NT2/D1 (cell line): ENCODE results near the gene RALGPS1.

ENCODE experiments used
- DNase-seq: peaks from one replicate; pipeline ENCODE4 v3.0.0-alpha.2; 2011; ENCODE audit warnings: low read depth, low spot score
- H3K27me3 ChIP-seq: 2 replicates; pipeline ENCODE4 v1.6.0; 2011; ENCODE audit warnings: mild to moderate bottlenecking; ENCODE audit not compliant: insufficient read length, insufficient read depth
- H3K36me3 ChIP-seq: 2 replicates; pipeline ENCODE4 v1.6.1; 2011; ENCODE audit warnings: mild to moderate bottlenecking, low read length, mixed read lengths; ENCODE audit not compliant: insufficient read depth, insufficient read length
- H3K4me1 ChIP-seq: 2 replicates; pipeline ENCODE4 v1.5.1; 2011; ENCODE audit not compliant: insufficient read depth, insufficient read length
- H3K4me3 ChIP-seq: 2 replicates; pipeline ENCODE4 v1.5.1; 2011; ENCODE audit warnings: low read depth; ENCODE audit not compliant: insufficient read length
- H3K9ac ChIP-seq: 2 replicates; pipeline ENCODE4 v1.6.0; 2011; ENCODE audit warnings: low read depth; ENCODE audit not compliant: insufficient read length
- H3K9me3 ChIP-seq: 2 replicates; pipeline ENCODE4 v1.5.1; 2011; ENCODE audit warnings: mild to moderate bottlenecking, low read length; ENCODE audit not compliant: insufficient read depth
- SUZ12 ChIP-seq: IDR thresholded peaks from 2 replicates; pipeline ENCODE4 v1.6.1; 2011; ENCODE audit not compliant: insufficient read length, insufficient read depth; ENCODE audit errors: extremely low read depth
- YY1 ChIP-seq: IDR thresholded peaks from 2 replicates; pipeline ENCODE4 v1.6.1; 2011; ENCODE audit not compliant: insufficient read length, insufficient read depth
- ZNF274 ChIP-seq: IDR thresholded peaks from 2 replicates; pipeline ENCODE4 v1.6.1; 2011; ENCODE audit warnings: mild to moderate bottlenecking, low read depth, low read length

Gene RALGPS1

DNA sequence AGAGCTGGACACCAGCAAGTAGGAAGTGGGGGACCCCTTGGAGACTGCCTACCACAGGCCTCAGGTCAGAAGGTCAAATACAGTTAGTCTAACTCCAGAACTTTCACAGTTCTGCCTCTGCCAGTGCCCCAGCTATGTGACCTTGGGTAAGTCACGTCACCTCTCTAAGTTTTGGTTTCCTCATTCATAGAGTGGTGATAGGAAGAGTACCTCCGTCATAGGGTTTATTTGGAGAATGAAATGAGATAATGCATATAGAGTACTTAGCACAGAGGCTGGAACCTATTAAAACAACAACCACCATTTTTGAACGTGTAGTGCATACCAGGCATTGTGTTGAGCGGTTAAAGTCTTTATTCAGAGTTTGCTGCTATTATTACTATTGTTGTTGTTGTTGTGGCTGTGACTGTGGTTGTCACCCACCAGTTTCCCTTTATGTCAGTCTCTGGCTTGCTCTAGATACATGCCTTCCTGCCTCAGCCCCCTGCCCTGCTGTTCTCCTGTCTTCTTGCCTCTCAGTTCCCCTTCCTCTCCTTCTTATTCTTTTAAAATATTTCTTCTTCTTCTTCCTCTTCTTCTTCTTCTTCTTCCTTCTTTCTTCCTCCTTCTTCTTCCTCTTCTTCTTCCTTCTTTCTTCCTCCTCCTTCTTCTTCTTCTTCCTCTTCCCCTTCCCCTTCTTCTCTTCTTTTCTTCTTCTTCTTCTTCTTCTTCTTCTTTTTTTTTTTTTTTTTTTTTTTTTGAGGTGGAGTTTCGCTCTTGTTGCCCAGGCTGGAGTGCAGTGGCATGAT, 67.8 kb downstream of the RALGPS1 start:
- H3K9me3 ChIP-seq: peaks cover 4% of the 10 kb centered on the region; the same call in 1 of the 2 replicates
- no peaks in the 10 kb centered on the region for H3K36me3 ChIP-seq
- no peak for DNase-seq
- no peak overlapping the region for H3K4me3 ChIP-seq
- H3K4me1 ChIP-seq: no peaks in the 10 kb centered on the region
- H3K9ac ChIP-seq: no peak overlapping the region
- no peaks in the 10 kb centered on the region for H3K27me3 ChIP-seq
- TF ChIP-seq YY1 (no peak), ZNF274 (no peak)

GRCh38 chr9:126983767-126984166, 69.2 kb downstream of the RALGPS1 start:
- H3K4me3 ChIP-seq: no peak overlapping the region
- no peak overlapping the region for H3K9ac ChIP-seq
- TF ChIP-seq YY1: no peak
- TF ChIP-seq SUZ12: no peak
- TF ChIP-seq ZNF274: no peak
- no peaks in the 10 kb centered on the region for H3K36me3 ChIP-seq
- DNase-seq: no peak
- no peaks in the 10 kb centered on the region for H3K27me3 ChIP-seq
- peaks cover 4% of the 10 kb centered on the region; the same call in 1 of the 2 replicates for H3K9me3 ChIP-seq
- H3K4me1 ChIP-seq: no peaks in the 10 kb centered on the region

GRCh38 chr9:126984969-126985368, 70.4 kb downstream of the RALGPS1 start:
- DNase-seq: no peak
- peaks cover 4% of the 10 kb centered on the region; the same call in 1 of the 2 replicates for H3K9me3 ChIP-seq
- TF ChIP-seq SUZ12: no peak
- no peak for TF ChIP-seq ZNF274
- TF ChIP-seq YY1: no peak
- H3K27me3 ChIP-seq: no peaks in the 10 kb centered on the region
- H3K36me3 ChIP-seq: no peaks in the 10 kb centered on the region
- H3K4me3 ChIP-seq: no peak overlapping the region
- H3K9ac ChIP-seq: no peak overlapping the region
- no peaks in the 10 kb centered on the region for H3K4me1 ChIP-seq

DNA sequence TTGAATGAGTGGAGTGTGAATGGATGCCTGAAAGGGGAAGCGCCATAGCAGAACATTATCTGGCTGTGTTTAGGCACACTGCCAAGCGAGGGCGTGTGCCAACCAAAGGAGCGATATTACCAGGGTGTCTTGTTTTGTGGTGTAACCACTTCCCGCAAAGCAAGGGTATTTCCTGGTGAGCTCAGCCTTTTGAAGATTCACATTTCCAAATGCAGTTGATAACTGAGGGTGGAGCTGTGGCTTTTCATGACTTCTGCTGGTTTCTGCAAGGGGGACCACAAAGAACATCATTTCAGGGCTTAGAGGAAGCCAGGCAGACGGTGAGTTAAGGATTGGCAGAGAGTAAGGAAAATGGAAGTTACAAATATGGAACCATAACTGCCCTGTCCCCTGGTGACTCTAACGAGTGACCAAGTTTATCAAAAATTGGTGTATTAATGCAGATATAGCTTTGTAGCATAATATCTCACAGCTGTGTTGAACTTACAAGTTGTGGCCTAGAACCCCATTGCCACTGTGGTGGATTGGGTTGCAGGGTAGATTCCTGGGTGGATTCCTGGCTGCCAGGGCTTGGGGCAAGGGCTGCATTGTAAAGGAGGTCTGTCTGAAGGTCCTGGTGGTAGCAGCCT, 71.4 kb downstream of the RALGPS1 start:
- Histone ChIP-seq H3K9ac (no peak overlapping the region), H3K4me1 (no peaks in the 10 kb centered on the region), H3K4me3 (no peak overlapping the region), H3K27me3 (no peaks in the 10 kb centered on the region), H3K9me3 (peaks cover 4% of the 10 kb centered on the region; the same call in 1 of the 2 replicates), H3K36me3 (no peaks in the 10 kb centered on the region)
- no peak for DNase-seq
- no peak for TF ChIP-seq ZNF274
- no peak for TF ChIP-seq SUZ12
- TF ChIP-seq YY1: no peak

DNA sequence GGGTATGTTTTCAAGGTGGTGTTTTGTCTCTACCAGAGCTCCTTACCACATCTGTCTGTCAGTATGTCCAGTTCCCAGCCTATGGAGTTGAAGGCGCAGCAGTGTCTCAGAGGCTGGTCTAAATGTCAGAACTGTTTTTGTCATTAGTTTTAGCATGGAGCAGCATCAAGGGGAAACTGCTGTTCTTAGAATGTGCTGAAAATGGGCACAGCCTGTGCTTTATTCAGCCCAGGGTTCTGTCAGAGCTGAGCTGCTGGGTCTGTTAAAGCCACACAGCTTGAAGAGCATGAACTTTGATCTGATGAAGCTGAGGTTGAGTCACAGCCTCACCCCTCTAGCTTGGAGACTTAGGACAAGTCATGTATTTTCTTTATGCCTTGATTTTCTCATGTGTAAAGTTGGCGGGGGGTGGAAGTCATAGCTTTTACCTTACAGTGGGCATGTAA, 71.9 kb downstream of the RALGPS1 start:
- H3K4me3 ChIP-seq: no peak overlapping the region
- H3K9ac ChIP-seq: no peak overlapping the region
- H3K9me3 ChIP-seq: peaks cover 4% of the 10 kb centered on the region; the same call in 1 of the 2 replicates
- H3K36me3 ChIP-seq: no peaks in the 10 kb centered on the region
- TF ChIP-seq ZNF274: no peak
- TF ChIP-seq YY1: no peak
- TF ChIP-seq SUZ12: no peak
- H3K4me1 ChIP-seq: no peaks in the 10 kb centered on the region
- H3K27me3 ChIP-seq: no peaks in the 10 kb centered on the region
- DNase-seq: no peak

- Histone ChIP-seq H3K36me3 (no peaks in the 10 kb centered on the region), H3K9me3 (peaks cover 12% of the 10 kb centered on the region), H3K4me3 (no peak overlapping the region), H3K27me3 (no peaks in the 10 kb centered on the region), H3K4me1 (no peaks in the 10 kb centered on the region), H3K9ac (no peak overlapping the region)
- no peak for DNase-seq
- TF ChIP-seq SUZ12 (no peak), ZNF274 (no peak), YY1 (no peak)
Observed at GRCh38 chr9:126988857-126989256, 74.3 kb downstream of the RALGPS1 start.
